ENCODE results near the gene PUS7.
"Not testable (repeated sequence)": the region's sequence is repeated elsewhere in the genome, so short reads cannot be mapped to it uniquely, and the experiment has no call there.

PUS7 gene

GRCh38 chr7:105538339-105538738 lies 16.3 kb upstream of the PUS7 start:
- TF ChIP-seq CTCF (IDR thresholded peaks at IDR 0.05): no peak
- H3K27me3 Mint-ChIP-seq (ENCODE audit: low read depth, poor library complexity): no peaks in the 10 kb centered on the region
- no peaks in the 10 kb centered on the region for H3K9me3 Mint-ChIP-seq
- H3K4me1 Mint-ChIP-seq: peaks cover 7% of the 10 kb centered on the region
- peaks cover 45% of the 10 kb centered on the region for H3K36me3 Mint-ChIP-seq (ENCODE audit: low read depth)
- DNase-seq: no peak
- H3K4me3 Mint-ChIP-seq: no peak overlapping the region
- H3K27ac Mint-ChIP-seq: no peak overlapping the region

- Mint-ChIP-seq H3K9me3 (peaks cover 4% of the 10 kb centered on the region), H3K27me3 (ENCODE audit: low read depth, poor library complexity) (peaks cover 3% of the 10 kb centered on the region), H3K4me1 (peaks cover 20% of the 10 kb centered on the region), H3K36me3 (ENCODE audit: low read depth) (peaks cover 12% of the 10 kb centered on the region), H3K27ac (peak overlapping the region; percentile 64), H3K4me3 (peak overlapping the region; percentile 93)
- no peak for TF ChIP-seq CTCF (IDR thresholded peaks at IDR 0.05)
- no peak for DNase-seq
Measured at GRCh38 chr7:105532709-105533460, 10.8 kb upstream of the PUS7 start.

- peak; percentile 89 for DNase-seq
- peaks cover 20% of the 10 kb centered on the region for H3K4me1 Mint-ChIP-seq
- peak; percentile 62 for TF ChIP-seq CTCF (IDR thresholded peaks at IDR 0.05)
- H3K36me3 Mint-ChIP-seq (ENCODE audit: low read depth): peaks cover 8% of the 10 kb centered on the region
- peak within 1 kb of the TSS; percentile 64 for H3K27ac Mint-ChIP-seq
- H3K9me3 Mint-ChIP-seq: peaks cover 4% of the 10 kb centered on the region
- H3K27me3 Mint-ChIP-seq (ENCODE audit: low read depth, poor library complexity): peaks cover 3% of the 10 kb centered on the region
- peak within 1 kb of the TSS; percentile 93 for H3K4me3 Mint-ChIP-seq
Measured at GRCh38 chr7:105531792-105532671, 10.0 kb upstream of the PUS7 start, which contains the start of gene RINT1. TSS of gene RINT1 (plus strand) at chr7:105532201. CDS start at chr7:105532316, 115 bp downstream.

GRCh38 chr7:105530546-105530945 lies 8.5 kb upstream of the PUS7 start:
- no peak overlapping the region for H3K27ac Mint-ChIP-seq
- peaks cover 8% of the 10 kb centered on the region for H3K9me3 Mint-ChIP-seq
- H3K27me3 Mint-ChIP-seq (ENCODE audit: low read depth, poor library complexity): peaks cover 3% of the 10 kb centered on the region
- TF ChIP-seq CTCF (IDR thresholded peaks at IDR 0.05): no peak
- peaks cover 20% of the 10 kb centered on the region for H3K4me1 Mint-ChIP-seq
- no peak for DNase-seq
- no peak overlapping the region for H3K4me3 Mint-ChIP-seq
- H3K36me3 Mint-ChIP-seq (ENCODE audit: low read depth): no peaks in the 10 kb centered on the region

GRCh38 chr7:105530126-105530525 lies 8.1 kb upstream of the PUS7 start:
- DNase-seq: no peak
- Mint-ChIP-seq H3K36me3 (ENCODE audit: low read depth) (no peaks in the 10 kb centered on the region), H3K27ac (no peak overlapping the region), H3K27me3 (ENCODE audit: low read depth, poor library complexity) (peaks cover 5% of the 10 kb centered on the region), H3K9me3 (peaks cover 10% of the 10 kb centered on the region), H3K4me3 (no peak overlapping the region), H3K4me1 (peaks cover 20% of the 10 kb centered on the region)
- TF ChIP-seq CTCF (IDR thresholded peaks at IDR 0.05): no peak

- not testable (repeated sequence) for H3K27me3 Mint-ChIP-seq (ENCODE audit: low read depth, poor library complexity); H3K27ac Mint-ChIP-seq; H3K4me1 Mint-ChIP-seq; H3K4me3 Mint-ChIP-seq; H3K36me3 Mint-ChIP-seq (ENCODE audit: low read depth); DNase-seq
- peaks cover 18% of the 10 kb centered on the region for H3K9me3 Mint-ChIP-seq
Measured at GRCh38 chr7:105527737-105528136, 5.7 kb upstream of the PUS7 start.

Measured in nephron progenitor cell (in vitro differentiated cells).